MM.1S (cell line): ENCODE results near the gene GSE1.

Experiments
- DNase-seq: peaks from one replicate; pipeline ENCODE4 v3.0.0-alpha.2; 2015
- H2AFZ ChIP-seq: fragments of 300-600 bp; sonication (generic); 2 replicates; pipeline ENCODE4 v1.6.0; 2016; ENCODE audit warnings: antibody characterized with exemption, low read length
- H3F3A ChIP-seq: fragments of 300-600 bp; sonication (generic); 2 replicates; pipeline ENCODE4 v1.6.1; 2016; ENCODE audit warnings: mild to moderate bottlenecking, antibody characterized with exemption, low read length, moderate library complexity, mixed read lengths; ENCODE audit not compliant: insufficient read depth
- H3K27ac ChIP-seq: fragments of 300-600 bp; sonication (generic); 2 replicates; pipeline ENCODE4 v1.5.1; 2016; ENCODE audit warnings: mild to moderate bottlenecking, low read length
- H3K27me3 ChIP-seq: fragments of 300-600 bp; sonication (generic); replicated peaks from 2 replicates; pipeline ENCODE4 v1.6.0; 2016; ENCODE audit warnings: low read length; ENCODE audit not compliant: insufficient read depth
- H3K36me3 ChIP-seq: fragments of 300-600 bp; sonication (generic); replicated peaks from 2 replicates; pipeline ENCODE4 v1.6.1; 2016; ENCODE audit warnings: mild to moderate bottlenecking, low read length, mixed read lengths; ENCODE audit not compliant: insufficient read depth
- H3K4me1 ChIP-seq: fragments of 300-600 bp; sonication (generic); 2 replicates; pipeline ENCODE4 v1.6.1; 2016; ENCODE audit warnings: low read length, mixed read lengths
- H3K4me2 ChIP-seq: fragments of 300-600 bp; sonication (generic); 2 replicates; pipeline ENCODE4 v1.6.0; 2016; ENCODE audit warnings: low read depth, low read length
- H3K4me3 ChIP-seq: fragments of 300-600 bp; sonication (generic); 2 replicates; pipeline ENCODE4 v1.5.1; 2016; ENCODE audit warnings: low read length, mixed read lengths
- H3K79me2 ChIP-seq: fragments of 300-600 bp; sonication (generic); 2 replicates; pipeline ENCODE4 v1.6.1; 2016; ENCODE audit warnings: mixed run types, low read length, mixed read lengths
- H3K9ac ChIP-seq: fragments of 300-600 bp; sonication (generic); 2 replicates; pipeline ENCODE4 v1.6.1; 2016; ENCODE audit warnings: low read length, mixed read lengths
- H3K9me2 ChIP-seq: fragments of 300-600 bp; sonication (generic); replicated peaks from 2 replicates; pipeline ENCODE4 v1.6.1; 2016; ENCODE audit warnings: mild to moderate bottlenecking, low read length, mixed read lengths; ENCODE audit not compliant: insufficient read depth
- H3K9me3 ChIP-seq: fragments of 300-600 bp; sonication (generic); replicated peaks from 2 replicates; pipeline ENCODE4 v1.6.1; 2016; ENCODE audit warnings: mild to moderate bottlenecking, low read length, mixed read lengths; ENCODE audit not compliant: insufficient read depth
- H4K20me1 ChIP-seq: fragments of 300-600 bp; sonication (generic); 2 replicates; pipeline ENCODE4 v1.6.1; 2016; ENCODE audit warnings: mild to moderate bottlenecking, low read length, moderate library complexity, mixed read lengths; ENCODE audit not compliant: insufficient read depth
- EZH2 ChIP-seq: fragments of 300-600 bp; sonication (generic); optimal IDR thresholded peaks from 2 replicates; pipeline ENCODE3; 2017; ENCODE audit warnings: low read depth, mild to moderate bottlenecking, antibody characterized with exemption, low read length, mixed read lengths
- EZH2phosphoT487 ChIP-seq: fragments of 300-600 bp; sonication (generic); IDR thresholded peaks from 2 replicates; pipeline ENCODE4 v1.6.1; 2018; ENCODE audit warnings: antibody characterized with exemption, low read length
- TF ChIP-seq, protein P1 (sequence below): fragments of 300-600 bp; sonication (generic); IDR thresholded peaks from 2 replicates; pipeline ENCODE4 v1.5.1; 2016; ENCODE audit warnings: antibody characterized with exemption, low read length, mixed read lengths

Gene GSE1

DNA sequence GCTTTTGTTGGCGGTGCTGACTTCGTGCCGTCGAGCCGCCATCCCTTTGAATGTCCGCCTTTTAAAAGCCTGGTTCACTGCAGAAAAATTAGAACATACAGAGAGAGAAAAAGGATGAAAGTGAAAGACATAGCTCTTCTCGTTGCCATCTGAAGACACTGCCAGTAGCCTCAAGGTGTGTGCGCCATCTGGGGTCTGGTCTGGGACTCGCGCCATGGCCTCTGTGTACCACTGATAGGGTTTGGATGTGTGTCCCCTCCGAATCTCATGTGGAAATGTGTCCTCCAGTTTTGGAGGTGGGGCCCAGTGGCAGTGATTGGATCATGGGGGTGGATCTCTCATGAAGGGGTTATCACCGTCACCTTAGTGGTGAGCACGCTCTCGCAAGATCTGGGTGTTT lies 15.5 kb downstream of the GSE1 start:
- DNase-seq, result no peak
- no peaks in the 10 kb centered on the region for H3K27me3 ChIP-seq
- H3K4me3 ChIP-seq, result no peak overlapping the region
- no peak overlapping the region for H3K27ac ChIP-seq
- H3K9ac ChIP-seq, result no peak overlapping the region
- H2AFZ ChIP-seq, result no peak overlapping the region
- H3K36me3 ChIP-seq, result no peaks in the 10 kb centered on the region
- H3K4me1 ChIP-seq, result no peaks in the 10 kb centered on the region
- TF ChIP-seq, protein P1, sequence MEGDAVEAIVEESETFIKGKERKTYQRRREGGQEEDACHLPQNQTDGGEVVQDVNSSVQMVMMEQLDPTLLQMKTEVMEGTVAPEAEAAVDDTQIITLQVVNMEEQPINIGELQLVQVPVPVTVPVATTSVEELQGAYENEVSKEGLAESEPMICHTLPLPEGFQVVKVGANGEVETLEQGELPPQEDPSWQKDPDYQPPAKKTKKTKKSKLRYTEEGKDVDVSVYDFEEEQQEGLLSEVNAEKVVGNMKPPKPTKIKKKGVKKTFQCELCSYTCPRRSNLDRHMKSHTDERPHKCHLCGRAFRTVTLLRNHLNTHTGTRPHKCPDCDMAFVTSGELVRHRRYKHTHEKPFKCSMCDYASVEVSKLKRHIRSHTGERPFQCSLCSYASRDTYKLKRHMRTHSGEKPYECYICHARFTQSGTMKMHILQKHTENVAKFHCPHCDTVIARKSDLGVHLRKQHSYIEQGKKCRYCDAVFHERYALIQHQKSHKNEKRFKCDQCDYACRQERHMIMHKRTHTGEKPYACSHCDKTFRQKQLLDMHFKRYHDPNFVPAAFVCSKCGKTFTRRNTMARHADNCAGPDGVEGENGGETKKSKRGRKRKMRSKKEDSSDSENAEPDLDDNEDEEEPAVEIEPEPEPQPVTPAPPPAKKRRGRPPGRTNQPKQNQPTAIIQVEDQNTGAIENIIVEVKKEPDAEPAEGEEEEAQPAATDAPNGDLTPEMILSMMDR, result no peak
- no peak for TF ChIP-seq EZH2
- no peaks in the 10 kb centered on the region for H3K9me2 ChIP-seq
- H3K79me2 ChIP-seq, result peaks cover 46% of the 10 kb centered on the region
- no peaks in the 10 kb centered on the region for H4K20me1 ChIP-seq
- no peak overlapping the region for H3K4me2 ChIP-seq
- H3K9me3 ChIP-seq, result no peaks in the 10 kb centered on the region
- no peaks in the 10 kb centered on the region for H3F3A ChIP-seq

DNA sequence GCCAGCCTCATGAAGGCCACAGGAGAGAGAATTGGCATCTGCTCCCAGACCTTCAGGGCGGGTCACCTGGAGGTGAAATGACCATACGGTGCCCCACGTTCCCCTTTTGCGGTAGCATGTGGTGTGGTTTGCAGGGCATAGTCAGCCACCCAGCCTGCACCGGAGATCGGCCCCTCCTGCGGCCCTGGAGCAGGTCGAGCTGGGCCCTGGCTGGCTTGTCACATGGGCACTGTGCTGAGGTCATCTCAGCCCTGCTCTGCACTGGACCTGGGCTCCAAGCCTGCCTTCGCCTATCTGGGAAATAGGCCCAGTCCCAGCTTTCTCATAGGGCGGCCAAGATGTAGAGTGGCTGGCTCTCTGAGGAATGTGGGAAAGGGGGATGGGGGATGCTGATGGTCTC lies 16.2 kb downstream of the GSE1 start:
- peaks cover 40% of the 10 kb centered on the region for H3K79me2 ChIP-seq
- H3K9me2 ChIP-seq, result no peaks in the 10 kb centered on the region
- H3K27ac ChIP-seq, result no peak overlapping the region
- H3K9ac ChIP-seq, result no peak overlapping the region
- DNase-seq, result no peak
- H2AFZ ChIP-seq, result no peak overlapping the region
- H3K4me2 ChIP-seq, result no peak overlapping the region
- no peaks in the 10 kb centered on the region for H4K20me1 ChIP-seq
- no peaks in the 10 kb centered on the region for H3K9me3 ChIP-seq
- H3F3A ChIP-seq, result no peaks in the 10 kb centered on the region
- H3K36me3 ChIP-seq, result no peaks in the 10 kb centered on the region
- H3K4me3 ChIP-seq, result no peak overlapping the region
- H3K4me1 ChIP-seq, result no peaks in the 10 kb centered on the region
- no peaks in the 10 kb centered on the region for H3K27me3 ChIP-seq
- TF ChIP-seq, protein P1, result no peak
- TF ChIP-seq EZH2, result no peak
- TF ChIP-seq EZH2phosphoT487, result no peak

- Histone ChIP-seq H3K27ac (no peak overlapping the region), H2AFZ (no peak overlapping the region), H3K79me2 (peaks cover 38% of the 10 kb centered on the region), H3K9ac (no peak overlapping the region), H3K36me3 (no peaks in the 10 kb centered on the region), H3F3A (no peaks in the 10 kb centered on the region), H3K9me3 (no peaks in the 10 kb centered on the region), H3K27me3 (no peaks in the 10 kb centered on the region), H4K20me1 (no peaks in the 10 kb centered on the region), H3K4me3 (no peak overlapping the region), H3K4me1 (no peaks in the 10 kb centered on the region), H3K4me2 (no peak overlapping the region), H3K9me2 (no peaks in the 10 kb centered on the region)
- TF ChIP-seq, protein P1, result no peak
- no peak for TF ChIP-seq EZH2
- TF ChIP-seq EZH2phosphoT487, result no peak
- DNase-seq, result no peak
These were observed 16.7 kb downstream of the GSE1 start for GRCh38 chr16:85629853-85630252.

DNA sequence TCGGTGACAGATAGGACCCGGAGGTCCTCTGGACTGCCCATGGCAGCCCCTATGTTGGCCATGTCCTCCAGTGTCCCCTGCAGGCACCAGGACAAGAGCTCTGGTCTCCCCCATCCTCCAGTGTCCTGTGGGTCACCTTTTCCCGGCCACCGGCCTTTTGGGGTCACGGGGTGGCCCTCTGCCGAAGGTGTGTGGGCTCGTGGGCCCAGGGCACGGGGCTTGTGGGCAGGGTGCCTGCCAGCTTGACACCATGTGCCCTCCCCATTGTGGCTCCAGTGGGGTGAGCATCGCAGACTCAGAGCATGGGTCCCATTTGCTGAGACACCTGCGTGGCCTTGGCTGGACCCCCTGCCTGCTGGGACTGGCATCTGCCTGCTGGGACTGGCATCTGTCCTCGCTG lies 18.1 kb downstream of the GSE1 start:
- no peaks in the 10 kb centered on the region for H3K9me2 ChIP-seq
- H3K9ac ChIP-seq, result no peak overlapping the region
- no peaks in the 10 kb centered on the region for H3K9me3 ChIP-seq
- H2AFZ ChIP-seq, result no peak overlapping the region
- H3K79me2 ChIP-seq, result peaks cover 29% of the 10 kb centered on the region
- no peaks in the 10 kb centered on the region for H3K36me3 ChIP-seq
- DNase-seq, result no peak
- no peaks in the 10 kb centered on the region for H3K4me1 ChIP-seq
- no peak overlapping the region for H3K4me2 ChIP-seq
- H4K20me1 ChIP-seq, result no peaks in the 10 kb centered on the region
- H3K27me3 ChIP-seq, result no peaks in the 10 kb centered on the region
- TF ChIP-seq EZH2phosphoT487, result no peak
- H3F3A ChIP-seq, result no peaks in the 10 kb centered on the region
- H3K27ac ChIP-seq, result no peak overlapping the region
- H3K4me3 ChIP-seq, result no peak overlapping the region
